GM19395 (cell line): ENCODE results near the gene MCCC2.
"Not testable (repeated sequence)": the region's sequence is repeated elsewhere in the genome, so short reads cannot be mapped to it uniquely, and the experiment has no call there.

Source experiments
- ATAC-seq: cut with Tn5 transposase; IDR thresholded peaks from one replicate; pipeline ENCODE4 v1.9.1; 2021; ENCODE audit warnings: mild to moderate bottlenecking, moderate library complexity; ENCODE audit not compliant: unreplicated experiment

Gene MCCC2

DNA sequence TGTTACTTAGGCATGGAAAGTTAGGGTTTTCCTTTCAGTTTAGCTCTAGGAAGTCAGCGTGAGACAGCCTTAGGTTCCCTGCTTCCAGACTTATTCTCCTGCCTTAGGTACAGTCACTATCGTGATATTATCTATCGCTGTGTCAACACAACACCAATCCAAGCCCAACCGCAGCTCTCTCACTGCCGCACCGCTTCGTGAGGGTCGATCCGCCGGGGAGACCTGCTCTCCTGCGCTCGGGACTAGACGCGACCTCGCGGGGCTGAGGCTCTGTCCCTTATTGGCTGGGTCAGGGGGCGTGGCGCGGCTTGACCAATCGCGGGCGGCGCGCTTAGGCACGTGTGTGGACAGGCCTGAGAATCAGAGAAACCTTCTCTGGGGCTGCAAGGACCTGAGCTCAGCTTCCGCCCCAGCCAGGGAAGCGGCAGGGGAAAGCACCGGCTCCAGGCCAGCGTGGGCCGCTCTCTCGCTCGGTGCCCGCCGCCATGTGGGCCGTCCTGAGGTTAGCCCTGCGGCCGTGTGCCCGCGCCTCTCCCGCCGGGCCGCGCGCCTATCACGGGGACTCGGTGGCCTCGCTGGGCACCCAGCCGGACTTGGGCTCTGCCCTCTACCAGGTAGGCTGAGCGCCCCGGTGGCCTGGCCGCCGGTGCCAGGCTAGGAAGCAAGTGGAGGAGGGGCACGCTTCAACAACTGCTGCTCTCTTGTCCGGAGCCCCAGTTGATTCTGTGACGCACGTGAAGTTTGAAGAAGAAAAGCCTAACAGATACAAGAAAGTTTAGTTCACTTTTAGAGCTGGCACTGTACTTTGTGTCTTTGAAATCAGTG, at the start of gene MCCC2:
Gene MCCC2 (plus strand): TSS at position 400 of the 825 bp plus-strand sequence. CDS start 86 bp downstream, at position 486.
- peak; percentile 98 for ATAC-seq

DNA sequence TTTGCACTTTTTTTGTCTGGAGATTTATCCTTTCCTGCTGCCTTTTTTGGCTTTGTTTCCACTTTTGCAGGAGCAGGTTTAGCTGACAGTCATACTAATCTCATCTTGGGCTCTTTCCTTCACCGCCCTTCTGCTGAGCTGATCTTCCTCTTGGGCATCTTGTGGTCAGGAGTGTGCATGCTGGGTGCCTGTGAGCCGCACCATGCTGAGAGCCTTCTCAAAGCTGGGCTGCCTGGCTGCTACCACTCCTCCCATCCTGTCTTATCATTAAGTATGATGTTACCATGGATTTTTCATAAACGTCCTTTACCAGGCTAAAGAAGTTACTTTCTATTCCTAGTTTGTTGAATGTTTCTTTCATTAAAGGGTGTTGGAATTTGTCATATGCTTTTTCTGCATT, 49.5 kb upstream of the MCCC2 start:
- no peak for ATAC-seq

DNA sequence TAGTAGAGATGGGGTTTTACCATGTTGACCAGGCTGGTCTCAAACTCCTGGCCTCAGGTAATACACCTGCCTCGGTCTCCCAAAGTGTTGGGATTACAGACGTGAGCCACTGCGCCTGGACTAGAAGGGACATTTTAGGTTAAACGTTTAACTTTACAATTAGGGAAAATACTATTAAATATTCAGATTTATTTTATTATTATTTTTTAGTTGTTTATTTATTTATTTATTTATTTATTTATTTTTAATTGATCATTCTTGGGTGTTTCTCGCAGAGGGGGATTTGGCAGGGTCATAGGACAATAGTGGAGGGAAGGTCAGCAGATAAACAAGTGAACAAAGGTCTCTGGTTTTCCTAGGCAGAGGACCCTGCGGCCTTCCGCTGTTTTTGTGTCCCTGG, 36.3 kb upstream of the MCCC2 start:
- not testable (repeated sequence) for ATAC-seq

DNA sequence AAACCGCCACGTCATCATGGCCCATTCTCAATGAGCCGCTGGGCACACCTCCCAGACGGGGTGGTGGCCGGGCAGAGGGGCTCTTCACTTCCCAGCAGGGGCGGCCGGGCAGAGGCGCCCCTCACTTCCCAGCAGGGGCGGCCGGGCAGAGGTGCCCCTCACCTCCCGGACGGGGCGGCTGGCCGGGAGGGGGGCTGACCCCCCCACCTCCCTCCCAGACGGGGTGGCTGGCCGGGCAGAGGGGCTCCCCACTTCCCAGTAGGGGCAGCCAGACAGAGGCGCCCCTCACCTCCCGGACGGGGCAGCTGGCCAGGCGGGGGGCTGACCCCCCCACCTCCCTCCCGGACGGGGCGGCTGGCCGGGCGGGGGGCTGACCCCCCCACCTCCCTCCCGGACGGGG, 35.6 kb upstream of the MCCC2 start:
- ATAC-seq: not testable (repeated sequence)

DNA sequence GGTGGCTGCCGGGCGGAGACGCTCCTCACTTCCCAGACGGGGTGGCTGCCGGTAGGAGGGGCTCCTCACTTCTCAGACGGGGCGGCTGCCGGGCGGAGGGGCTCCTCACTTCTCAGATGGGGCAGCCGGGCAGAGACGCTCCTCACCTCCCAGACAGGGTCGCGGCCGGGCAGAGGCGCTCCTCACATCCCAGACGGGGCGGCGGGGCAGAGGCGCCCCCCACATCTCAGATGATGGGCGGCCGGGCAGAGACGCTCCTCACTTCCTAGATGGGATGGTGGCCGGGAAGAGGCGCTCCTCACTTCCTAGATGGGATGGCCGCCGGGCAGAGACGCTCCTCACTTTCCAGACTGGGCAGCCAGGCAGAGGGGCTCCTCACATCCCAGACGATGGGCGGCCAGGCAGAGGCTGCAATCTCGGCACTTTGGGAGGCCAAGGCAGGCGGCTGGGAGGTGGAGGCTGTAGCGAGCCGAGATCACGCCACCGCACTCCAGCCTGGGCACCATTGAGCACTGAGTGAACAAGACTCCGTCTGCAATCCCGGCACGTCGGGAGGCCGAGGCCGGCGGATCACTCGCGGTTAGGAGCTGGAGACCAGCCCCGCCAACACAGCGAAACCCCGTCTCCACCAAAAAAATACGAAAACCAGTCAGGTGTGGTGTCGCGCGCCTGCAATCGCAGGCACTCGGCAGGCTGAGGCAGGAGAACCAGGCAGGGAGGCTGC, 35.0 kb upstream of the MCCC2 start:
- ATAC-seq: not testable (repeated sequence)

DNA sequence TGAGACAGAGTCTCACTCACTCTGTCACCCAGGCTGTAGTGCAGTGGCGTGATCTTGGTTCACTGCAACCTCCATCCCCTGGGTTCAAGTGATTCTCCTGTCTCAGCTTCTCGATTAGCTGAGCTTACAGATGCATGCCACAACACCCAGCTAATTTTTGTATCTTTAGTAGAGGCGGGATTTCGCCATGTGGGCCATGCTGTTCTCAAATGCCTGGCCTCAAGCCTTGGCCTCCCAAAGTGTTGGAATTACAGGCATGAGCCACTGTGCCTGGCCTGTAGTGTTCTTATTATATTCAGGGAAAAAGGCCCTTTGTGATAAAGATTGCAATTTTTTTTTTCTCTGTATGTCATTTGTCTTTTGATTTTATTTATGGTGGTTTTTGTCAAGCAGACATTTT, 24.0 kb upstream of the MCCC2 start:
- ATAC-seq: no peak

DNA sequence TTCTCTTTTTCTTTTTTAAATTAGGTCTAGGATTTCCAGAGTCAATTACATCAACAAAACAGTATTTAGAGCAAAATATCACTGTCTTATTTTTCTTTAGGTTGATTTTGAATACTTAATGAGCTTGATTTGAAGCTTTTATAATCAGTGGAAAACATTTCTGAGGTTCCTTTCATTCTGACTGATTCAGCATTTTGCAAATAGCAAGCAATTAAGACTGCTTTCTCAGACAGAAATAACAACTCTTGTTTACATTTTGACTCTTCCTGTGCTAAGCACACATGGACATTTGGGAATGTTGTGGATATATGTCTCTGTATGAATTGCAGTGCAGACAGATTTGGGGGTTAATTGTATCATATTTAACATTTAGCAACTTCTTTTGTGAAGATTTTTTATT, 22.2 kb upstream of the MCCC2 start:
- ATAC-seq: no peak

DNA sequence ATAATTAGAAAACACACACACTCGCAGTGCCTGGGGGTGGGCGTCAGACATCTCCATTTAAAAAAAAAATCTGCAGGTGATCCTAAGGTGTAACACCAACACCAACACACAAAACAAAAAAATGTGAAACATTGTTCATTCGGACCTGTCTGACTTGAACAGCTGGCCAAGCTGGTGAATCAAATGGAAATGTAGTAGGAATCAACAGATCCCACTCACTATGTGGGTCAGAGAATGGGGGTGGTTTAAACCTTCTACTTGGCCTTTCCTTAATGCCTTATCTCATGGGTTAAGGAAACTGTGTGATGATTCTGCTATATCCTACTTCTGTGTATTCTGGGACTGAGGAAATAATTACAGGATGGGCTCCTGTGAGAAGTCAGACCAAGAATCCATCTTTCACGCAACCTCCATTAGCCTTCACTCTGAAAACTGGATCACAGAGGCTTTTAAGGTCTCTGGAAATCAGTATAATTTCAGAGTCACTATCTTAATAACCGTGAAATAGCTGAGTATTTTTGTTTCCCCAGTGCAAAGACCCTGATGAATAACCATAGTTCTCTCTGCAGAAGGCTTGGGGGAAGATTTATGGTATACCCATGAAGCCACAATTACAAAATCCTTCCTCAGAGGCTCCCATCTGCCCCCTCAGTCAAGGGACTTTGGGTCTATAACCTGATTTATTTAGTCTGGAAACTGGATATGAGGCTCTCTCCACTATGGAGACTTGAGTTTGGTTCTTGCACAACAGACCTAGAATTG, 17.2 kb upstream of the MCCC2 start:
- ATAC-seq: no peak

DNA sequence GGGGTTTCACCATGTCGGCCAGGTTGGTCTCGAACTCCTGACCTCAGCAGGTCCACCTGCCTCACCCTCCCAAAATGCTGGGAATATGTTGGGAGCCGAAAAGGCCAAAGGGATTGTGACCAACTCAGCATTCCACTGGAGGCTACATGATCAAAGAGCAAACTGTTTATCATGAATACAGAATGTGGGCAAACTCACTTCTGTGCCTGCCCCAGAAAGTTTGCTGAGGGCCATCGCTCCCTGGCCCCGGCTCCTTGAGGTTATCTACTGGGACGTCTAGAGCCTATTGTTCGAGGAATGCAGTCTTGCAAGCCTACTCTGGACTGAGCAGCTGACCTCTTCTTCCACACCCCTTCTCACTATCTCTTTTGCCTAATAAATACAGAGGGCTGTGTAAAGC, 15.3 kb upstream of the MCCC2 start:
- ATAC-seq: not testable (repeated sequence)

DNA sequence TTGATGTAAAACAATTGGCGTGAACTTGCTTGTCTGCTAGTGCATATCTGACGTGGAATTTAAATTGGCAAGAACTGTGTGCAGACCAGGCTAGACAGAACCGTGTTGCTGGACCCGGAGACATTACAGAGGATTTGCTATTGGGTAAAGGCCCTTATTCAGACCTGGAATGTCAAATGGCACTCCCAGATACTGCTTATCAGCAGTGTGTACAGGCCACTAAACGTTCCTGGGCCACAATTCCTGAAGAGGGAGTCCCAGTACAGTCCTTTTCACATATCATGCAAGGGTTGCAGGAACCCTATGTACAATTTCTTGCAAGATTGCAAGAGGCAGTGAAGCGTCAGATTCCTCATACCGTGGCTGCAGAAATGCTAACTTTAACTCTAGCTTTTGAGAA, 13.5 kb upstream of the MCCC2 start:
- ATAC-seq: no peak

DNA sequence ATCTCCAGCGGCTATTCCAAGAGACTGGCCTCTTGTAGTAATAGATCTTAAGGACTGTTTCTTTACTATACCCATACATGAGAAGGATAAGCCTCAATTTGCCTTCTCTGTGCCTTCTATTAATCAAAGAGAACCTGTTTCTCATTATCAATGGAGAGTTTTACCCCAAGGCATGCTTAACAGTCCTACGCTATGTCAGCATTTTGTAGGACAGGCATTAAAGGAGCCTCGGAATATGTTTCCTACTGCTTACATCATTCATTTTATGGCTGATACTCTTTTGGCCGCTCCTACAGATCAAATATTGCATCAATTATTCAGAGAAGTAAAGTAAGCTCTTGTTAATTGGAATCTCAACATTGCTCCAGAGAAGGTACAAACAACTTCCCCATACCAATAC, 11.6 kb upstream of the MCCC2 start:
- ATAC-seq: not testable (repeated sequence)

DNA sequence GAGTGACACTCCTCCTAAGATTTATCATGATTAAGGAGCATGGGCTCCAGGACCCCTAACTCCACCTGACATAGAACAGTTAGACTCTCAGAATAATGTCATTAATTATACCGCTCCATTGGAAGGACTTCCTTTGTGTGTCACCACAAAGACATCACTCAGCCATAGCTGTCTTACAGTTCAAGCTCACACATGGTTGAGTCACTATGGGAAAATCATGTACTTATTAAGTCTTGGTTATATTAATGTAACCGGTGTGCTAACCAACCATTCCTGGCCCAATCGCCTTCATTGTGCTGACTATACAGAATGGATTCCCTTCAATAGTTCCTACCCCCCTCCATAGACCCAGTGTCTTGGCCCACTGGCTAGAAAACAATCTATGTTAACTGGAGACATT, 10.9 kb upstream of the MCCC2 start:
- ATAC-seq: no peak

DNA sequence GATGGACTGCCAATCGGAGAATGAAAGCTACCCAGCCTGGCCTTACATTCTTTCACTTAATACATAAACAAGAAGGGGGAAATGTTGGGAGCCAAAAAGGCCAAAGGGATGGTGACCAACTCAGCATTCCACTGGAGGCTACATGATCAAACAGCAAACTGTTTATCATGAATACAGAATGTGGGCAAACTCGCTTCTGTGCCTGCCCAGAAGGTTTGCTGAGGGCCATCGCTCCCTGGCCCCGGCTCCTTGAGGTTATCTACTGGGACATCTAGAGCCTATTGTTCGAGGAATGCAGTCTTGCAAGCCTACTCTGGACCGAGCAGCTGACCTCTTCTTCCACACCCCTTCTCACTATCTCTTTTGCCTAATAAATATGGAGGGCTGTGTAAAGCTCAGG, 9.3 kb upstream of the MCCC2 start:
- not testable (repeated sequence) for ATAC-seq

DNA sequence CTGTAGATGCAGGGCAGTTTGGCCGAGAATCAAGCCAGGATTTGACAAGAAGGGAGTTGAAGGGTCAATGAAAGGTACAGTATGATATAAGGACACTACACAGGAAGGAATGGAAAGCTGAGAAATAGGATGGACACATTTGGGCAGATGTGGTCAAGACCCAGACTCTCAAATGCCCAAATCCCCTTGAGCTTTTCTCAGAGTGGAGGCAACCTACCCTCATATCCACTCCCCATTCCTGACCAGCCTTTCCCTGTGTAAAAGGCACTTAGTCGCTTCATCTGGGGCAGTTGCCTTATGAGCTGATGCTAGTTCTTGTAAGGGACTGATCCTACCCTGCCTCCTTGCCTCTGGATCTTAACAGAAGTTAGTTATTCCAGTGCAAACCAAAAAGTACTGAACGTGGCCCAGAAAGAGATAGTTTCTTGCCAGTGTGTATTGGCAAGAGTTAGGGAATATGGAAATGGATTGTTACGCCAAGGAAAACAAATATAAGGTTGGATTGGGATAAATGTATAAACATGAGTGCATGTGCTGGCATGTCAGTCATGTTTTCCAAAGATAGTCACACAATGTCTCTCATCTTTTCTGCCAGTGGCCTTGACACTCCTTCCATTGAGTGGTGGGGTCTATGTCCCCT, 4.1 kb upstream of the MCCC2 start:
- ATAC-seq: no peak

DNA sequence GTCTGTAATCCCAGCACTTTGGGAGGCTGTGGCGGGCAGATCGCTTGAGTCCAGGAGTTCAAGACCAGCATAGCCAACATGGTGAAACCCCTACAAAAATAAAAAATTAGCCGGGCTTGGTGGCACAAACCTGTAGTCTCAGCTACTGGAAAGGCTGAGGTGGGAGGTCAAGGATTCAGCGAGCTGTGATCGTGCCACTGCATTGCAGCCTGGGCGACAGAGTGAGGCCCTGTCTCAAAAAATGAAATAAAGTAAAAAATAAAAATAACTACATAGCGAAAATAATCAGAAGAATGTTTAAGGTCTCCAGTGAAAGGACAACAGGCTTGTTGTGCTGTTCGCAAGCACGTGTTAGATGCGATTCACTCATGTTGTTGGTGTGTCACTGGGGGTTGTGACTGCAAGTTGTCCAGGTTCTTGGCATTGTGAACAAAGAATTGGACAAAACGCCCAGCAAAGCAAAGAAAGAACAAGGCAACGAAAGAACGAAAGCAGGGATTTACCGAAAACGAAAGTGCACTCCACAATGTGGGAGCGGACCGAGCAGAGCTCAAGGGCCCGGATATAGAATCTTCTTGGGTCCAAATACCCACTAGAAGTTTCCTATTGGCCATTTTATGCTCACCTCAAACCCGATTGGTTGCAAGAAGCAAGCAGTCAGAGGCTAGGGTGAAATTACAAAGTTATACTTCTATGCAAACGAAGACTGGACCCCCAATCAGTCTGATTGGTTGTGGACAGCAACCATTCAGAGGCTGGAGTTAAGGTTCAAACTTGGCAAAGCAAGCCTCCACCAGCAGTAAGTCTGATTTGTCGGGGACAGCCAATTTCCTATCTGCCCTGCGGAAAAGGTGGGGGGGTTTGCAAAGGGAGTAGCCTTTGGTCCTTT, 844 bp upstream of the MCCC2 start:
- peak; percentile 21 for ATAC-seq

DNA sequence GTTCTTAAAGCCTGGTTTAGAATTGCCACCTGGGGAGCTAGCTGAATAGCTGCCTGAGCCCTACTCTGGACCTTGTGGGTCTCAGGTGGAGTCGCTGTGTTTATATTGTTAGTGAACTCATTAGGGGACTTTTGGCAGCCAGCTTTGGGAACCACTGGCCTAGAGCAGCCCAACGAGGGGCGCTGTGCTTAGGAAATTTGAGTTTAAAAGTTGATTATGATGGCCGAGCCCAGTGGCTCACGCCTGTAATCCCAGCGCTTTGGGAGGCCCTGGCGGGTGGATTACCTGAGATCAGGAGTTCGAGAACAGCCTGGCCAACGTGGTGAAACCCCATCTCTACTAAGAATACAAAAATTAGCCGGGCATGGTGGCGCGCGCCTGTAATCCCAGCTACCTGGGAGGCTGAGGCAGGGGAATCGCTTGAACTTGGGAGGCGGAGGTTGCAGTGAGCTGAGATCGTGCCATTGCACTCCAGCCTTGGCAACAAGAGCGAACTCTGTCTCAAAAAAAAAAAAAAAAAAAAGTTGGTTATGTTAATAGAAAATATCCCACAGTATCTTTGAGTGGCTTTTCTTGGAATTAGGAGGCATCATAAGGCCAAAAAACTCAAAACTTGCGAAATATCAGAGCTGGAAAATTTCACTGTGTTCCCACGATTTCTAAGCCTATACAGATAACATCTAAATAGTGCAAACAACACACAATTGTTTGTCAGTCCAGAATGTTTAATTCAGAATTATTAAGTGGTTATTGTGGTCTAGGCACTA, 809 bp downstream of the MCCC2 start:
- ATAC-seq: peak; percentile 9

DNA sequence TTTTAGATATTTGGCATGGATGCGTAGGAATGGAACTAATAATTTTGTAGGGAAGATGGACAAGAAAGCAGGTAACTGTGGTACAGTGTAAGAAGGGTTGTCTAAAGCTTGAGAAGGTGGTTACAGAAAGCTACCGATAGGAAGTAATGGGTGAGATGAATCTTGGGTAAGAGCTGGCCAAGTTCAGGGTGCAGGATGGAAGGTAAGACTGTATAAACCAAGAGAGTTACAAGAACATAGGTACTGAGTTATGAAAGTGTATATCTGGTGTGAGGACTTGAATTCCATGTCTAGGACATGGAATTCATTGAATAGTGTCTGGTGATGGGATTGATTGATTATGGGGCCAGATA, 1.4 kb downstream of the MCCC2 start:
- no peak for ATAC-seq

DNA sequence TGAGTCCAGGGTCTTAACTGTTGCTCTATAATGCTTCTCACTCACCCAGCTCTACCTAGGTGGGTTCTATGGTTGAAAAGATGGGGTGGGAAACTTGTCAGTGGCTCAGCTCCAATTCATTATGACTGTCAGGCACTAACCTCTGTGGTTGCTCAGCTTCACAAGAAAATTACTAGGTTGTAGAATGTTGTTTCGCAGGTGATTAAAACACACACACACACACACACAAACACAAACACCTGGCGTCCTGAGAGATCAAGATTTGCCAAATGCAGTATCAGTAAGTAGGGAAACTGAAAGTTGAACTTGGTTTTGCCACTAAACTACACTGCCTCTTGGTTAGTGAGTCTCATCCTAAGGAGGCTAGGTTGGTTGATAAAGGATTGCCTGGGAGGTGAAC, 2.8 kb downstream of the MCCC2 start:
- no peak for ATAC-seq

DNA sequence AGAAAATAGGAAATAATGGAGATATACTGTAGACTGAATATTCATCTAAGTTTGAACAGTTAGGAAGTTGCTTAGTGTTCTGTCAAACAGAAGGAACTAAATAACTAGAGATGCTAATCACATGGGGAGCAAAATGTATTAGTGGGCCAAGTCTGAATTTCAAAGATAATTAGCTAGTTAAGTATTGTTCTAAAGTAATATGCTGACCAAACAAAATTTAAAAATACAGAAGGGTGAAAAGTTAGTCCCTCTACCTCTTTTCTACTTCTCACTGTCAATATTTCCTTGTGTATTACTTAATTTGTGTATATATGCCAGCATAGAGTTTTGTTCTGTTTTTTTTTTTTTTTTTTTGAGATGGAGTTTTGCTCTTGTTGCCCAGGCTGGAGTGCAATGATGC, 4.0 kb downstream of the MCCC2 start:
- ATAC-seq: no peak
